Amygdala (tissue), 56 donors: ENCODE results near the gene GDNF.
"Not testable (repeated sequence)": the region's sequence is repeated elsewhere in the genome, so short reads cannot be mapped to it uniquely, and the experiment has no call there.

Experiments used
- DNase-seq, 56 donors: peaks; one replicate each; lab custom pipeline; 2025; lab: John Stamatoyannopoulos, UW

The GDNF gene

GRCh38 chr5:37791321-37791720 lies 48.5 kb downstream of the GDNF start:
- DNase-seq, result no peak

GRCh38 chr5:37789991-37790390 lies 49.9 kb downstream of the GDNF start:
- no peak for DNase-seq

GRCh38 chr5:37787742-37788141 lies 52.1 kb downstream of the GDNF start:
- no peak for DNase-seq

- DNase-seq, result no peak
Observed at GRCh38 chr5:37786862-37787519, 52.9 kb downstream of the GDNF start.

- DNase-seq, result no peak
Observed at GRCh38 chr5:37786416-37786815, 53.4 kb downstream of the GDNF start.

- DNase-seq, result not testable (repeated sequence)
Observed at GRCh38 chr5:37781409-37781808, 58.4 kb downstream of the GDNF start.

GRCh38 chr5:37777432-37778130 lies 62.3 kb downstream of the GDNF start:
- no peak for DNase-seq

GRCh38 chr5:37776826-37777225 lies 63.0 kb downstream of the GDNF start:
- DNase-seq, result no peak

GRCh38 chr5:37774912-37775483 lies 64.8 kb downstream of the GDNF start:
- DNase-seq, result no peak

GRCh38 chr5:37773809-37774208 lies 66.0 kb downstream of the GDNF start:
- no peak for DNase-seq

GRCh38 chr5:37772255-37772654 lies 67.6 kb downstream of the GDNF start:
- DNase-seq, result no peak

- no peak for DNase-seq
Observed at GRCh38 chr5:37771731-37772130, 68.1 kb downstream of the GDNF start.

GRCh38 chr5:37771203-37771611 lies 68.6 kb downstream of the GDNF start:
- no peak for DNase-seq

GRCh38 chr5:37770786-37771185 lies 69.1 kb downstream of the GDNF start:
- no peak for DNase-seq

- DNase-seq, result no peak
Observed at GRCh38 chr5:37769840-37770239, 70.0 kb downstream of the GDNF start.

GRCh38 chr5:37769108-37769507 lies 70.7 kb downstream of the GDNF start:
- DNase-seq, result no peak

GRCh38 chr5:37768371-37768770 lies 71.5 kb downstream of the GDNF start:
- DNase-seq, result no peak

- peak in 21 of 56 donors; percentile 1 to 59 (median 18) for DNase-seq
Observed at GRCh38 chr5:37767961-37768360, 71.9 kb downstream of the GDNF start.

GRCh38 chr5:37767251-37767650 lies 72.6 kb downstream of the GDNF start:
- no peak for DNase-seq
